GM18870 (cell line): ENCODE data around the gene AVPR2.

Source experiments
- ATAC-seq: cut with Tn5 transposase; IDR thresholded peaks from one replicate; pipeline ENCODE4 v1.9.1; 2021; ENCODE audit warnings: moderate library complexity; ENCODE audit not compliant: unreplicated experiment

Gene AVPR2

DNA sequence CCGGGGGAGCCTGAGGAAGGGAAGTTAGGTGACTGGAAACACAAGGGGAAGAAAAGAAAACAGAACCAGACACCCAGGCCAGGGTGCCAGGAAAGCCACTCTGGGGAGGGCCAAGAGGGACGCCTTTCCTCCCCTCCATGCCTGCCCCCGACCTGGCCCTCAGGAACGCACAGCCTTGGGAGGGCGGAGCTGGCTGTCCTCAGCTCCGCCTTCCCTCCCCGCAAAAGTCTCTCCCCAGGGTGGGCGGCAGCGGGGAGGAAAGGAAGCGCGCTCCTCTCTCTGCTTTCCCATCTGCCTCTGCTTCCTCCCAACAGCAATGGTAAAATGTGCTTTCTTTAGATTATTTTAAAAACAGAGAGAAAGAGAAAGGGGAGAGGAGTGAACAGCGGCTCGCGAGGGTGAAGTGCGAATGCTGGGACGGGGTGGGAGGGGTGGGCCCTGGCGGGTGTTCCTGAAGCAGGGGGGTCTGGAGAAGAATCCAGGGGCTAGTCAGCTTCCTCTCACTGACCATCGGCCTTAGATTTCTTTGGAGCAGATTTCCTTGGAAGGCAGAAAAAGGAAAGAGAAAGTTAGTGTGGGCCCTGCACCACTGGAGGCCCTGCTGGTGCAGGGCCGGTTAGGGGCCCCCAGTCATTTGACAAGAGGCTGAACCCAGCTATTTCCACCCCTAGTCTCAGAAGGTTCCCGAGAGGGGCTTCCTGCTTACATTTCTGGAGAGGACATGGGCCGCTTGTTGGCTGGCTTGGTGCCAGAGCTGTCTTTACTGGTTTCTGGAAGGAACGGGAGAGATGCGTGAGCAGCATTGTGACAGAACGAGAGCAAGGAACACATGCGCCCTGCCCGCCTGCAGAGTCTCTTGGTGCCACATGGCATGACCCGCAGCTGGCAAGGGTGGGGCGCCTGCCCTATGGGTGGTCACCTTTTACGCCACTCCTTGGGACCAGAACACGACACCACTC is 44.7 kb downstream of the AVPR2 start:
- ATAC-seq: no peak

DNA sequence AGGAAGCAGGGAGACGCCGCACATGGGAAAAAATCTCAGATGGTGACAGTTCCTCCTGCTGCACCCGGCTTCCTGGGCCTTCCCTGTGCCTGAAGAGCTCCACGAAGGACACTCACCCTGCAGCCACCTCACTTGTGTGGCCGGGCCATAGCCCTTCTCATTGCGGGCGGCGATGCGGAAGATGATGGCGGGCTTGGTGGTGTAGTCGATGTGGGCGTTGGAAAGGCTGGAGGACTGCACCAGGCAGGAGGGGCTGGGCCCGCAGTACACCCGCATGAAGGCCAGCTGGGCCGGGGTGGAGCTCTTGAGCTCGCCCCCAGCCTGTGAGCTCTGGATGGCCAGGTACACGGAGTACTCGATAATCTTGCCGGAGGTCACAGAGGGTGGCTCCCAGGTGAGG is 45.7 kb downstream of the AVPR2 start:
- ATAC-seq: no peak

- no peak for ATAC-seq
Observed at GRCh38 chrX:153951683-153952372, 47.4 kb downstream of the AVPR2 start.

DNA sequence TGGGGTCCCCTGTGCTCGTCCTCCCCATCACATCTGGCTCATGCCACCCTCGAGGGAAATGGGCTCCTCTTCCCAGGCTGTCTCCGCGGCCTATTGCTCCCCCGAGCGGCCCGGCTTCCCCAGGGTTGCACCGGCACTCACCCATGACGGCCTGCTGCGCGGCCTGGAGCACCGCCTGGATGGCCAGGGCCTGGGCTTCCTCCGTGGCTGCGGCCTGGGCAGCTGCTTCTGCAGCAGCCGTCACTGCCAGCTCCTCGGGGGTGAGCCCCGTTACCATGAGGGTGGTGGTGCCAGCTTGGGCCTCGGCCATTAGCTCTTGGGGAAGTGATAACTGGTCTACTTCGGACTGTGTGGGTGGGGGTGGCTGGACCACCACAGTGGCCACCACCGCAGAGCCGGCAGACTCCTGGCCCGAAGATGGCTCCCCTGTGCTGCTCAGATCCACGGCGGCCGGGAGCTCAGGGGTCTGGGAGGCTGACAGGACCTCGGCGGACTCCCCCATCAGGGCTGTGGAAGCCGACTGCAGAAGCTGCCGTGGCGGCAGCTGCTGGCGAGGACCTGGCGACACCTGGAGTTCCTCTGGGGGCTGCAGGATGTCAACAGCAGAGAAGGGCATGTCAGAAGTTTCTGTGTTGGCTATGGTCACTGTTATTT is 48.0 kb downstream of the AVPR2 start:
- ATAC-seq: no peak

DNA sequence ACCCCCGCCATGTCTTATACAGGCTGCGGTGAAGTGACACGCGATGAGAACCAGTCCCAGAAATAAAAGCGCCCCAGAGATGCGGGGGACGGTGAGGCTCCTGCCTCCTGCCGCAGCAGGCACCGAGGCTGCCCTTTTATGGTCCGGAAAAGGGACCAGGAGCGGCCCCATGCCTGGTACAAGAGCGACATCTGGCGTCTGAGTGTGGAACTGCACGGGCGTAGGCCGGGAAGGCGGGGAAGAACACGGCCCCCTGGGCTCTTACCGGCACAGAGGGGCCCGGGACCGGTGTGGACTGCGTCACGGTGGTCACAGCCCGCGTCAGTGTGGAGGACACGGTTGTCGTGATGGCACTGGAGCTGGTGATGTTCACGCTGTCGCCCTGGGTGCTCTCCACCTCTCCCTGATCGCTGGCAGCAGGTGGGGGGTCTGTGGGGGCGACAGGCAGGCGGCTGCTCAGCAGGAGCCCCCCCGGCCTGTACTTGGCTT is 48.9 kb downstream of the AVPR2 start:
- no peak for ATAC-seq

DNA sequence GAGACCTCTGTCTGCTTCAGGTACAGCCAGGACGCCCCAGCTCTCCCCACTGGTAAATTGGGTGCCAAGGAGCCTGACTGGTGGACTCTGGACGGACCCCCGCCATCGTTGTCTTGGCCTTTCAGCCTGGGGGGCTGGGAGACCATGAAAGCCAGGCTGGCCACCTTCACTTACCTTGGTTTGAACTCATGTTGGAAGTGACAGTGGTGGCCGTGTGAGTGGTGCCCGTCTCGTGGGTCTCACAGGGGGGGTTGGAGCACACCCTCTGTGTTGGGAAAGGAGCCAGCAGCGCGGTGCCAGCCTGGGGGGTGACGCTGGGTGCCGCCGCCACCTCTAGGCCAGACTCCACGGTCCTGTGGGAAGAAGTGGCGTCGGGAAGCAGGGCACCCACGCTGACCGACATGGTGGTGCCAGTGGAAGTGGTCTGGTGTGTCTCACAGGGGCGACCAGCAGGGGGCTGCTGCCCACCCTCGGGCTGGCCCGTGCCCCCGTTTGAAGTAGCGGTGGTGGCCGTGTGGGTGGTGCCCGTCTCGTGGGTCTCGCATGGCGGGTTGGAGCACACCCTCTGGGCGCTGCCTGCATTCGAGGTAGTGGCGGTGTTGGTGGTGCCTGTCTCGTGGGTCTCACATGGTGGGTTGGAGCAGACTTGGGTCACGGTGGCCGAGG is 49.6 kb downstream of the AVPR2 start:
- no peak for ATAC-seq

GRCh38 chrX:153954558-153955227 is 50.2 kb downstream of the AVPR2 start:
- no peak for ATAC-seq

DNA sequence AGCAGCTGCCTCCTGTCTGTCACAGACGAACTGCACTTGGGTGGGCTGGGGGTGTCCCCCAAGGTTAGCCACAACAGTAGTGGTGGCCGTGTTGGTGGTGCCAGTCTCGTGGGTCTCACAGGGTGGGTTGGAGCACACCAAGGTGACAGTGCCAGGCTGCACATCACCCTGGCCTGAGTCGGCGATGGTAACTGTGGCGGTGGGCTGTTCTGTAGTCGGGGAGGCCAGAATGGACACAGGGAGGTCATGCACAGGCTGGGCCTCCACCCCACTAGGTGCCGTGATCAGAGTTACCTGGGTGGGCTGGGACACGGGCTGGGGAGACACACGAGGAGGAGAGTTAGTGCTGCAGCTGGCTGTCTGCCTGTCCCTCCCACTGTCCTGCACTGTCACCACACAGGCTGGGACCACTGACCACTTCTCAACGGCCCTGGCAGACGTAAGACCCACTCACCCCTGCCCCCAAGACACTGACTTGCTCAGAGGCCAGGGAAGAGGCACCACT is 50.8 kb downstream of the AVPR2 start:
- no peak for ATAC-seq

GRCh38 chrX:153956044-153956907 is 51.8 kb downstream of the AVPR2 start:
- no peak for ATAC-seq
